Nucleus accumbens (tissue), 56 donors: Measurements from ENCODE around the gene CCNY.
"Not testable (repeated sequence)": the region's sequence is repeated elsewhere in the genome, so short reads cannot be mapped to it uniquely, and the experiment has no call there.

Experiments used
- DNase-seq, 56 donors: peaks; one replicate each; lab custom pipeline; 2025; lab: John Stamatoyannopoulos, UW

Gene CCNY

DNA sequence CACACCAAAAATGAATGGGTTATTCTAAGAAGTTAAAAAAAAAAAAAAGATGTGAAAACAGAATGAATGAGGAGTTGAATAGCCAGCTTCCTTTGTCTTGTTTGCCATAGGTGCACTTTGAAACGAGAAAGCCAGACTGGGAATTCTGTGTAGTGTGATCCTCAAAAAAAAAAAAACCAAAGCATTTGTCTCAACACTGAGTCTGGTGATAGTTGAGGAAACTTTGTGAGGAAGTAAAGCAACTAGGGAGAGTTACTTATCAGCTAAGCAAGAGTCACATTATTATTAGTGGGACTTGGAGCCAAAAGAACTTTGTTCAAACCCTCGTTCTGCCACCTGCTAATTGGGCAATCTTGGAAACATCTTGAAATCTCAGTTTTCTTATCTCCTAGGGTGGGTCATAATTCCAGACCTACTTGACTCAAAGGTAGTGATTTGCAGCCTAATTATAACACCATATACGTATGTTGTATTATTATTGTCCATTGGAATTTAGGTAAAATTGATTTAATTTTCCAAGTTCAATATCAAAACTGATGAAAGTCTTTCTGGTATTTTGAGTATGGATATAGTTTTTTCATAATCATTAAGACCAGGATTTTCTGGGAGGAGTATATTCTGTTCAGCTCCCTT lies 169.0 kb downstream of the CCNY start:
- no peak for DNase-seq

DNA sequence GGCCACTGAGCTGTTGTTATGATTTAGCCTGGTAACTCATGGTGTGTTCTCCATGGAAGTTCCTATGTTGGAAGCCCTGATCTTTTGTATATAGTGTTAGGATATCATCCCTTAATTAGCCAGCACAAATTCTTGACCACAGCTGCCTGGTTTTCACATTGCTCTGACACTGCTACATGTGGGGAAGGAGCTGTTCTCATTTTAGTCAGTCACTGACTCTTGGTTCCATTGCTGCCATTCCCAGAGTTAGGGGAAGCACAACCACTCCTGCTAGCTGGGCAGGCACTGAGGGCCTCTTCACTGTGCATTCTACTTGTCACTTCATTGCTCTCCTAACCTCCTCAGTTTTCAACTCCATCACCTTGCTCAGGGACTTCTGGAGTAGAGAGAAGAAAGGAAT lies 170.4 kb downstream of the CCNY start:
- DNase-seq, result no peak

DNA sequence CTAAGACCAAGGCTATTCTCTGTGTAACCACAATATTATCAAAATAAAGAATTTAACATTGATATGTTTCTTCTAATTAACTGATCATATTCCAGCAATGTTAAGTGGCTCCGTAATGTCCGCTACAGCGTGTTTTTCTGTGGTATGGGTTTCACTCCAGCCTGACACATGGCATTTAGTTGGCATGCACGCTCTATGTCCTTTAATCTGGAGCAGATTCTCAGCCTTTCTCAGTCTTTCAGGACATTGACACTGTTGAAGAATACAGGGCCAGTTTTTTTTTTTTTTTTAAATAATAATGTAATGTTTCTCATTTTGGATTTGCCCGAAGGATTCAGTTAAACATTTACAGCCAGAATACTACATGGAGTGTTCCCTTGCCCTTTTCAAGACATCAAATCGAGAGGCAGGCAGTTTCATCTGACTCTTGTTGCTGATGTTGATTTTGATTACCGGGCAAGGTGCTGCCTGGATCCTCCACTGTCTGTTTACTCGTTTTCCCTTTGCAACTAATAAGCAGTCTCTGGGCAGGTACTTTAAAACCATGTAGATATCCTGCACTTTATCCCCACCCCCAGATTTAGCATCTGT lies 171.3 kb downstream of the CCNY start:
- DNase-seq, result no peak

DNA sequence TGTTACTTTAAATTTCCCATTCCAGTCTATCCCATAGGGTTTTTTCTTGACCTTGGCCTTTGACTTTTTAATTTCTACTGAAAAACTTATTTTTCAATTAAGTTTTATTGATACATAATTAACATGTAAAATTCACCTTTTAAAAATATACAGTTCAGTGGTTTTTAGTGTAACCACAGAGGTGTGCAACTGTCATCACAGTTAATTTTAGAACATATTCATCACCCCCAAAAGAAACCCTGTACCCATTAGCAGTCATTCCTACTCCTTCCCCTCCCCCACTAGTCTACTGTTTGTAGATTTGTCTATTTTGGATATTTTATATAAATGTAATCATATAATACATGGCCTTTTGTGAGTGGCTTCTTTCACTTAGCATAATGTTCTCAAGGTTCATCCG lies 172.3 kb downstream of the CCNY start:
- DNase-seq, result no peak

DNA sequence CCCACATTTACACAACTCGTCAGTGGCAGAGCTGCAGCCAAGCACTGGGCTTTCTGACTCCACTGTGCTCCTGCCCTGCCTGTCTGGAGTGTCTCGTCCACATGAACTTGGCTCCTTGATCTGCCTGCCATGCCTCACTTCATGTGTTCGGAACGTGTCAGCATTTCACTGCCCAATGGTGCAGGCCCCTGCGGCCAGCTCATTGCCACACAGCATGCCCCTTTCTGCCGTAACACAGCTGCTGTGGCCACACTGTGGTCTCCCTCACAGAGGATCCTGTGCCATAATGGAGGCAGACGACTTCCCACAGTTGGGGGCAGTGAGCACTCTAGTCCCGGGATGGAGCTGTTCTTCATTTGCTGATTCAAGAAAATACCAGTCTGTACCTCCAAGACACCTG lies 174.6 kb downstream of the CCNY start:
- DNase-seq, result no peak

DNA sequence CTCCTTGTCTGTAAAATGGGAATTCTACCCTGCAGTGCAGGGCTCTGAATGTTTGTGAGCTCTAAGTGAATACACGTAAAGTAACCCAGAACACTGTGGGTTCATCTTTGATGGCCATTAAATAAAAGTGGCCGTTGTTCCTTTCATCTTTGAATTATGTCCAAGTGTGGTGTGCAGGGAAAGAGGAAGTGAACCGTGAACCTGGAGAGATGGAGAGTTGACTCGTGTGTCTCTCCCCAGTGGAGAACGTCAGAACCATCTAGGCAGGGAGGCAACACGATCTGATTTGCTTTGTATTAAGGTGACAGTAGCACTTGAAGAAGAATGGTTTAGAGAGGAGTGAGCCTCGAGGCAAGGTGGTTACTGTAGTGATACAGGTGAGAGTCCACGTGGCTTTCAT lies 175.3 kb downstream of the CCNY start:
- DNase-seq, result no peak

DNA sequence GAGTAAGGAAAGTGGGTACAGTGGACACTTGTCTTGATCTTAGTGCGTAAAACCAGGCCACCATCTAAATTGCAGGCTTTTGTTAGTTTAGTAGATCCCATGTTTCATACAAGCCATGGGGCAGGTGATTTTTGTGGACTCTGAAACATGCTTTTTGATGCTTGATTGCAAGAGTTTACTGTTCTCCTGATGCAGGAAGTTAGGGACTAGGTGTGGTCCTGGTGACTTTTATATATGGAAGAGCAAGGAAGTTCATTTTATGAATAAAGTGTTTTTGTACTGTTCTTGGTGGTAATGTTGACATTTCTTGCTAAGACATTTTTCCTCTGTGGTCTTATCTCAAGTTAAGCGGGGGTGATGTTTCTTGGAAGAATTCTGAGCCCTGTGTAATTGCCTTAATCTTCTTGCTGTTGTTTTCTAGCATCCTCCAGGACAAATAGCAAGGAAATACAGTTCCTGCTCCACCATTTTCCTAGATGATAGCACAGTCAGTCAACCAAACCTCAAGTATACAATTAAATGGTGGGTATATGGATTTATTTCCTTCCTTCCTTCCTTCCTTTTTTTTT lies 179.9 kb downstream of the CCNY start:
- no peak for DNase-seq

DNA sequence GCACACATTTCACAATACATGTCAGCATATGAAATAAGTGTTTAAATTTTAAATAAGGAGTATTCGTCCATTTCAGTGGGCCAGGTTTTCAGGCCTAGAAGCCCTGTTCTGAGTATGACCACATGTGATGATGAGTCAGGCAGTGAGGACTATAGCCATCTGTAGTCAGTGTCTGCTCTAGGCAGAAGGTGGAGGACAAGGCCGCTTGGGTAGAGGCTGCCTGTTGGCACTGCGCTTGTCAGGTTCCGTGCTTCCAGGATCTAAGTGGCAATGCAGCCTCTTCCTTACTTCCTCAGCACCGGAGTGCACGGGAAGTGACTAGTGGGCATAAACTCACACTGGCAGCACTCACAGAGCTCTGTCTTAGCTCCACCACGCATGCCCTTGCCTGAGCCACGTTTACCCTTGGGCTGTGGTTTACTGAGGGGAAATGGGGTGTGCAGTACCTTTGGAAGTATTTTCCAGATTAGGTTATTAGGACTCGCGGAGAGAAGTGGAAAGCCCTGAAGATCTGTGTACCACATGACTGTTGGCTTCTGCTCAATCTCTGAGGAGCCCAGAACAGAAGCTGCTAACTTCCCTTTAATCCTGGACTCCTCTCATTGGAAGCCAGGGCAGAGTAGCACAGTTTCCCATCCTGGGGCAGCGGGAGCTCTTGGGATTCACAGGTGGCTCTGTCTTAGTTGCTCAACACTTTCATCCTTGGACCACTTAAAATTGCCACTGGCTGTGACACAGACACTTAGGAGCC lies 181.3 kb downstream of the CCNY start:
- peak in 6 of 56 donors; percentile 14 to 80 (median 28) for DNase-seq

DNA sequence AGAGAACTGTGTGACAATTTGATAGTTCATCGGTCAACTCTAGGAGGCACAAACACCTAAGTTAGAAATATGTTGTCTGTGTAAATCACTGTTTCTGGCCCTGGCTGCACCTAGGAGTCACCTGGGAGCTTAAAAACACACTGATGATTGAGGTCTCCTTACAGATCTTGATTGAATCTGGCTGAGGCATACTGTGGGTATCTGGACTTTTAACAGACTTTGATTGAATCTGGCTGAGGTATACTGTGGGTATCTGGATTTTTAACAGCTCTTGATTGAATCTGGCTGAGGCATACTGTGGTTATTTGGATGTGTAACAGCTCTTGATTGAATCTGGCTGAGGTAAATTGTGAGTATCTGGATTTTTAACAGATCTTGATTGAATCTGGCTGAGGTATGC lies 181.9 kb downstream of the CCNY start:
- not testable (repeated sequence) for DNase-seq

DNA sequence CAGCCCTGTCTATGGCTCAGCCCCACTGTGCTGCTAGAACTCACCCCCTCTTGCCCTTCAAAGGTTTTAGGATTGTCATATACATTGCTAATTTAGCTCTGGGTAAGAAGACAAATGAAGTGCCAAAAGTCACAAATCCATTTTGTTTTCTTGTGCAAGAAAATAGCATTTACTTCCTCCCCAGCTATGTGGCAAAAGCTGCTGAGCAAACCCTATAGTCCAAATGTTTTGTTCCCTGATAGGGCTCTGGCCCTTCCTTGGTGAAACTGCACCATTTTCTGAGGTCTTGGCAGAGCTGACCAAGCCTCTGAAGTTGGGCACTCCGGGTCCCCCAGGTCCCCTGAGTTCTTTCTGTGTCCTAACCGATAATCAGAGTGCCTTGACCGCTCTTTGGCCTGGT lies 184.7 kb downstream of the CCNY start:
- no peak for DNase-seq

DNA sequence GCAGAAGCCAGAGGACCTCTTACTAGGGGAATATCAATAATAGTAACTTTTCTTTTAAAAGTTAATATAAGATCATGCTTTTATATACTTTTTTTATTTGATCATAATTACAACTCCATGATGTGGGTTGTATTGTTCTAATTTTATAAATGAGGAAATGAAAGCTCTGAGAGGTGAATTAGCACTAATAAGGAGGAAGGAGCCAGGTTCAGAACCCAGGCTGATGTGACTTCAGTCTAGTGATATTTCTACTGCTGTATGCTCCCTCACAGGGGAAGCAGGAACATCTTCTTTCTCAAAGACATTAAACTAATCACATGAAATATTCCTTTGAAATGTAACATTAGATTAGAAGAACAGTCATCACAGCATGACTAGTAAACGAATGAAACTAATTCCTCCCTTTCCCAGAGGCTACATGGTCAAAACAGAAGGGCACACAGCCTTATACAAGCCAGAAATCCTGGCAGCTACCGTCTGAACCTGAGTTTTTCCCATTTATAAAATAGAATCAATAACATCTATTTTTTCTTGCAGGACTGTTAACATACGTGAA lies 187.4 kb downstream of the CCNY start:
- no peak for DNase-seq

DNA sequence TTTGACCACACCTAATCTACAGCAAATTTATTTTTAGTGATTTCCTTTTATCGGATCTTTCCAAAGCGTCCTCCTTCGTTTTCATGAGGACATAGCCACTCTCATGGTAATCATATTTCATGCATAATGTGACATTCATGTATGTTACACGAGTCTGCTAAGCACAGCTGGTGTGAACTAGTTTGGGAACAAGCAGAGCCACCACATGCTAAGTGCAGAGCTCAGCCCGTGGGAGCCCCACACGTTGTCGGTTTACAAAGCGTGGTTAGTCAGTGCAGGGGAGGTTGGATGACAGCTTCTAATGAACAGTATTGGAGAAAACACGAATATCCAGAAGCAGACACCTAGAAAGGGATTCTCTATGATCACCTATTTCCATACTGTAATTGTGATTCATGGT lies 190.4 kb downstream of the CCNY start:
- no peak for DNase-seq

DNA sequence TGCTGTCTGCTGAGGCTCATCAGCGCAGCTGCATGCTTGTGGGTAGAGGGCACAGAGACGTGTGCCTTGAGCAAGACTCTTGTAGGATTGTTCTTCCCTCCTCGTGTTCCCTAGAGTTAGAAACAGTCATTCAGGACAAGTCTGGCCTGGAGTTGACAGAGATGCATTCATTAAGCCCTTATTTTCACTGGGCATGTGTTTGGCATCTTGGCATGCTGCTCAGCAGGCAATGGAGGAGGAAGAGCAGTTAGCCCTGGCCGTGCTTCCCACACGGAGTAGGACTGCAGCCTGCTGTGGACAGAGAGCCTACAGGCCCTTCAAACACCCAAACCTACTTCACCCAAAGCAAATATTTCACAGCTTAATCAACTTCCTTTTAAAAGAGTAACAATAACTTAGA lies 195.8 kb downstream of the CCNY start:
- peak in 9 of 56 donors; percentile 14 to 52 (median 29) for DNase-seq

DNA sequence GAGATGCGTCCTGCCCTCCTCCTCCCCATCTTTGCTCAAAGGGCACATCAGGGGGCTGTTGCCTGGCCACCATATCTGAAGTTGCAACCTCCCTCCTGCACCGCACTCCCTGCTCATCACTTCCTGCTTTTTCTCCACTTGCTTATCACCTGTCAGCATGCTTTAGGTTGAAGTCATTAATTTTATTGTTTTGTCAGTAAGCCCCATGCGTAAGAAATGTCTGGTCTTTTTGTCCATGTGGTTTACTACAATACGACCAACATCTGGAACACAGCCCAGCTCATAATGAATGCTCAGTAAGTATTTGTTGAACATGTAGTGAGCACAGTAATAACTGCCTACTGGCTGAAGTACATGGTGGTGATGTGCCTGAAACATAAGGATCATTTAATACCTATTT lies 197.3 kb downstream of the CCNY start:
- DNase-seq, result no peak

DNA sequence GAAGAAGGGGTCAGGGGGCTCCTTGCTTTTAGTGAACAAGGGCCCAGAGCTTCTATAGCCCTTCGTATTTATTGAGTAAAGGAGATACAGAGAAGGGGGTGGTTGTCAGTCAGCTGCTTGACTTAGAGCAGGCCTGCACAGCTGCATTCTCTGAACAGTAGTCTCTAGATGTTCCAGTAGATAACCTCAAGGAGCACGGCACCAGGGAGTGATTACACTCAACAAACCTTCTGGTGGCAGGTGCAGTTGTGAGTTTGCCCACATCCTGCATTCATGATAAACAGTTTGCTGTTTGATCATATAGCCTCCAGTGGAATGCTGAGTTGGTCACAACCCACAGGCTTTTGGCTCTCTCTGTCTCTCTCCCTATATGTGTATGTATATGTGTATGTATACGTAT lies 198.8 kb downstream of the CCNY start:
- DNase-seq, result no peak

DNA sequence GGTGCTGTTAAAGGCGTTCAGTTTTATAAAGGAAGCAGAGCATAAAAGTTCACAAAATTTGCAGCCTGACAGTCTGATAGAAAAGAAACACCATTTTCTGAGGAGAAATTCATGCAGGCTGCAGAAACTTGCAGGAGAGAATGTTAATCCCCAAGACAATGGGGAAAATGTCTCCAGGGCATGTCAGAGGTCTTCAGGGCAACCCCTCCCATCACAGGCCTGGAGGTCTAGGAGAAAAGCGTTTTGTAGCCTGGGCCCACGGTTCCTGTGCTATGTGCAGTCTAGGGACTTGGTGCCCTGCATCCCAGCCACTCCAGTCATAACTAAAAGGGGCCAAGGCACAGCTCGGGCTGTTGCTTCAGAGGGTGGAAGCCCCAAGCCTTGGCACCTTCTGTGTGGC lies 200.5 kb downstream of the CCNY start:
- DNase-seq, result no peak

DNA sequence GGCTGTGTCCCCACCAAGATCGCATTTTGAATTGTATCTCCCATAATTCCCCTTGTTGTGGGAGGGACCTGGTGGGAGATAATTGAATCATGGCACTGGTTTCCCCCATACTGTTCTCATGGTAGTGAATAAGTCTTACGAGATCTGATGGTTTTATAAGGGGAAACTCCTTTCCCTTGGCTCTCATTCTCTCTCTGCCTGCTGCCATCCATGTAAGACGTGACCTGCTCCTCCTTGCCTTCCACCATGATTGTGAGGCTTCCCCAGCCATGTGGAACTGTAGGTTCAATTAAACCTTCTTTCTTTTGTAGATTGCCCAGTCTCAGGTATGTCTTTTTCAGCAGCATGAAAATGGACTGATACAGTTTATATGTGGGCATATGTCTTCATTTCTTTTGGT lies 201.6 kb downstream of the CCNY start:
- DNase-seq, result not testable (repeated sequence)

DNA sequence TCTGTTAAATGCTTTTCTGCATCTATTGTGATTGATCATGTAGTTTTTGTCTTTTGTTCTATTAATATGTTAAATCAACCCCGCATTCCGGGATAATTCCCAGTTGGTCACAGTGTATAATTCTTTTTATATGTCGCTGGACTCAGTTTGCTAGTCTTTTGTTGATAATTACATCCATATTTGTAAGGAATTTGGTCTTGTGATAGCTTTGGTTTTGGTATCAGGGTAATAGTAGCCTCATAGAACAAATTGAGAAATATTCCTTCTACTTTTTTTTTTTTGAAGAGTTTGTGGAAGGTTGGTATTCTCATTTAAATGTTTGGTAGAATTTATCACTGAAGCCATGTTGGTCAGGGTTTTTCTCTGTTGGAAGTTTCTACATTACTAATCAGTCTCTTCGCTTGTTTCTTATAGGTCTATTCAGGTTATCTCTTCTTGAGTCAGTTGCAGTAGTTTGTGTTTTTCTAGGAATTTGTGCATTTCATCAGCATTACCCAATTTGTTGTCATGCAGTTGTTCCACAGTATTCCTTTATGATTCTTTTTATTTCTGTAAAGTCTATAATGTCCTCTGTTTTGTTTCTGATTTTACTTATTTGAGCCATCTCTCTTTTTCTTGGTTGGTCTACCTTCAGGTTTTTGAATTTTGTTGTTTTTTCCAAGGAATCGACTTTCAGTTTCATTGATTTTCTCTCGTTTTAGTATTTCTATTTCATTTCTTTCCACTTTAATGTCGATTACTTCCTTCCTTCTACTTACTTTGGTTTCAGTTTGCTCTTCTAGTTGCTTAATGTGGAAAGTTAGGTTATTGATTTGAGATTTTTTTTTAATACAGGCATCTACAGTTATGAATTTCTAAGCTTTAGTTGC lies 204.2 kb downstream of the CCNY start:
- DNase-seq, result no peak

DNA sequence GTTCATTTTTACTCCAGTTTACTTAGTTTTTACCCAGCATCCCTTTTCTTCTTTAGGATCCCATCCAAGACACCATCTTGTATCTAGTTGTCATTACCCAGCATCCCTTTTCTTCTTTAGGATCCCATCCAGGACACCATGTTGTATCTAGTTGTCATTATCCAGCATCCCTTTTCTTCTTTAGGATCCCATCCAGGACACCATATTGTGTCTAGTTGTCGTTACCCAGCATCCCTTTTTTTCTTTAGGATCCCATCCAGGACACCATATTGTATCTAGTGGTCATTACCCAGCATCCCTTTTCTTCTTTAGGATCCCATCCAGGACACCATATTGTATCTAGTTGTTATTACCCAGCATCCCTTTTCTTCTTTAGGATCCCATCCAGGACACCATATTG lies 205.4 kb downstream of the CCNY start:
- DNase-seq, result no peak

DNA sequence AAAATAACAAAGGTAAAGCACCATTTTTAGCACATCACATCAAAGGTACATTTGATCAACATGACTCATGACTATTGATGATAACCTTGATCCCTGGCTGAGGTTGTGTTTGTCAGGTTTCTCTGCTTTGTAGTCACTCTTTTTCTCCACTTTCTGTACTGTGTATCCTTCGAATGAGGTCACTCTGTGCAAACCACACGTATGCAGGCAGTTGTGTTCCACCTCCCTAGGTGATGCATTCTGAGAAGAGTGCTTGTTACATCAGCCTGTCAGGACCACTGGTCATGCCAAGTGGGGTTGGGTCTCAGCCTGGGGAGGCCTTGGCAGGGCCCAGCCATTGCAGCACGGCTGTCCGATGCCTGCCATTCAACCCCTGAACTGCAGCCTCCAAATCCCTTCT lies 206.0 kb downstream of the CCNY start:
- no peak for DNase-seq
